T-cell (primary cell): ENCODE measurements around the gene RAB20. TPM values are rescaled to one million over a fixed set of nuclear protein-coding genes. Genes with fewer than 3 reads are reported as not detected.
A peak's percentile ranks its signal among the peaks of the same experiment; 100 is the strongest.
"Not testable (repeated sequence)": the region's sequence is repeated elsewhere in the genome, so short reads cannot be mapped to it uniquely, and the experiment has no call there.

Experiments used
- ATAC-seq, 4 experiments: fragments of 200-7000 bp in 3 of 4; fragments of 150-1000 bp in 1 of 4; cut with Tn5 transposase; replicated peaks in 1 of 4; 1 replicate in 3 of 4; 2 replicates in 1 of 4; pipeline ENCODE4 v1.10.0; 2021; ENCODE audit warnings: moderate library complexity in 3 of 4, mild to moderate bottlenecking in 2 of 4, moderate number of reproducible peaks in 1 of 4
- CTCF ChIA-PET, 2 donors: fragments of 300-600 bp; sonication (Branson Sonifier 250); formaldehyde crosslinking; loops; one replicate each; lab custom pipeline; 2022; ENCODE audit warnings: antibody characterized with exemption in 2 of 2; lab: Charles Lee
- POLR2A ChIA-PET, 2 donors: fragments of 300-600 bp; sonication (Branson Sonifier 250); formaldehyde crosslinking; loops; one replicate each; lab custom pipeline; 2022; ENCODE audit warnings: antibody characterized with exemption in 2 of 2; lab: Charles Lee
- DNase-seq, 35 experiments: peaks; one replicate each; pipeline versions ENCODE4 v3.0.0 to v3.0.0-alpha.2; 2013 to 2023
- H3K27ac ChIP-seq: one replicate; pipeline ENCODE4 v1.5.1; 2013; ENCODE audit warnings: low read length
- H3K27me3 ChIP-seq, 2 experiments: replicated peaks in 1 of 2; 1 replicate in 1 of 2; 2 replicates in 1 of 2; pipeline versions ENCODE4 v1.6.1 to v1.7.0; 2013; ENCODE audit warnings: low read length in 1 of 2, mixed read lengths in 1 of 2; ENCODE audit not compliant: control insufficient read depth in 2 of 2, insufficient read depth in 2 of 2; ENCODE audit errors: extremely low read depth in 1 of 2
- H3K36me3 ChIP-seq, 2 donors: 1 replicate in 1 of 2; 2 replicates in 1 of 2; pipeline versions ENCODE4 v1.6.1 to v1.7.0; 2013; ENCODE audit warnings: low read length in 1 of 2; ENCODE audit not compliant: control insufficient read depth in 2 of 2, insufficient read depth in 1 of 2; ENCODE audit errors: extremely low read depth in 1 of 2
- H3K4me1 ChIP-seq, 2 experiments: 1 replicate in 1 of 2; 2 replicates in 1 of 2; pipeline versions ENCODE4 v1.6.1 to v1.7.0; 2013; ENCODE audit warnings: low read length in 2 of 2, mixed read lengths in 1 of 2; ENCODE audit not compliant: insufficient read depth in 2 of 2, control insufficient read depth in 1 of 2; ENCODE audit errors: extremely low read depth in 1 of 2
- H3K4me3 ChIP-seq, 2 donors: 1 replicate in 1 of 2; 2 replicates in 1 of 2; pipeline versions ENCODE4 v1.5.1 to v1.7.0; 2013; ENCODE audit warnings: mild to moderate bottlenecking in 2 of 2, low read length in 1 of 2, moderate library complexity in 1 of 2; ENCODE audit not compliant: control insufficient read depth in 1 of 2; ENCODE audit errors: extremely low read depth in 1 of 2
- H3K9me3 ChIP-seq: 2 replicates; pipeline ENCODE4 v1.7.0; 2013
- H3K27ac Mint-ChIP-seq, 2 donors: one replicate each; pipeline ENCODE4 v1.8.0; 2020 to 2021; ENCODE audit warnings: mild to moderate bottlenecking in 2 of 2, mixed read lengths in 2 of 2
- H3K27me3 Mint-ChIP-seq, 2 donors: one replicate each; pipeline ENCODE4 v1.8.0; 2021 to 2022; ENCODE audit warnings: mixed read lengths in 2 of 2
- H3K36me3 Mint-ChIP-seq: one replicate; pipeline ENCODE4 v1.8.0; 2021; ENCODE audit warnings: mixed read lengths
- H3K4me1 Mint-ChIP-seq, 3 donors: one replicate each; pipeline ENCODE4 v1.8.0; 2020 to 2022; ENCODE audit warnings: mixed read lengths in 3 of 3, mild to moderate bottlenecking in 1 of 3
- H3K4me3 Mint-ChIP-seq, 3 donors: one replicate each; pipeline ENCODE4 v1.8.0; 2020 to 2022; ENCODE audit warnings: mild to moderate bottlenecking in 3 of 3, mixed read lengths in 3 of 3, moderate library complexity in 3 of 3
- H3K9me3 Mint-ChIP-seq, 3 donors: one replicate each; pipeline ENCODE4 v1.8.0; 2020 to 2022; ENCODE audit warnings: mixed read lengths in 3 of 3
- WGBS: methylation state at CpG from one replicate; pipeline ENCODE4 v1.1.5; 2013; ENCODE audit warnings: missing lambda C conversion rate; ENCODE audit not compliant: insufficient coverage; 5-methylcytosine and 5-hydroxymethylcytosine counted together
- total RNA-seq, 35 experiments: library from RNA in 6 of 35; stranded (reverse) in 6 of 35; fragments of 120-200 nt in 1 of 35; gene quantifications; one replicate each; pipeline versions ENCODE4 v1.2.1 to v1.2.4 and lab custom pipeline; 2013 to 2026

Gene RAB20
- total RNA-seq (1 to 10 TPM in 4 of 5 donors, under 1 TPM in 1; 0.47 to 3.1 (median 2.1) TPM), total RNA-seq (lab: John Stamatoyannopoulos, UW) (0.80 to 17.5 (median 2.1) reads per million in 29 experiments)
- 1.7 TPM for total RNA-seq (2013)

GRCh38 chr13:110561344-110562035 lies at the start of gene RAB20:
Gene RAB20 (minus strand): TSS chr13:110561722. CDS start chr13:110561519, 203 bp downstream.
- H3K4me1 ChIP-seq, result peaks cover 0 to 20% of the 10 kb centered on the region in 2 experiments
- H3K27me3 ChIP-seq, result peaks cover 0 to 15% of the 10 kb centered on the region in 2 experiments
- peak within 1 kb of the TSS; percentile 68 to 82 for H3K4me3 ChIP-seq
- POLR2A ChIA-PET, result no interaction called here
- CTCF ChIA-PET, result interaction anchor here in 1 of 2 donors (0.6 to 1.2 kb wide), 2 partner anchors 106 to 115 kb away, joined by 3 read pairs; no protein-coding TSS in a partner anchor
- H3K4me1 Mint-ChIP-seq, result peaks cover 16 to 38% (median 25%) of the 10 kb centered on the region in 3 donors
- under 1% methylated on average over 60 of the region's 79 CpGs for WGBS
- H3K36me3 Mint-ChIP-seq, result peaks cover 5% of the 10 kb centered on the region
- H3K9me3 ChIP-seq, result no peaks in the 10 kb centered on the region
- peaks cover 0 to 7% (median 0%) of the 10 kb centered on the region in 3 donors for H3K9me3 Mint-ChIP-seq
- peaks cover 3 to 4% of the 10 kb centered on the region in 2 donors for H3K27me3 Mint-ChIP-seq
- ATAC-seq (peak; percentile 72 to 80 (median 78)), DNase-seq (peak in 33 of 35 experiments; percentile 10 to 62 (median 30))
- H3K27ac Mint-ChIP-seq, result peak within 1 kb of the TSS; percentile 79 to 90
- H3K27ac ChIP-seq, result peak within 1 kb of the TSS; percentile 45
- H3K4me3 Mint-ChIP-seq, result peak within 1 kb of the TSS; percentile 89 to 98 (median 90)
- H3K36me3 ChIP-seq, result no peaks in the 10 kb centered on the region

GRCh38 chr13:110610955-110611595 lies 49.6 kb upstream of the RAB20 start:
- POLR2A ChIA-PET, result no interaction called here

GRCh38 chr13:110607675-110608224 lies 46.2 kb upstream of the RAB20 start:
- no peak for ATAC-seq
- no peaks in the 10 kb centered on the region for H3K9me3 Mint-ChIP-seq
- ChIA-PET POLR2A (interaction anchor here in 1 of 2 donors (0.7 kb wide), 1 partner anchor 13 kb away, joined by 4 read pairs; no protein-coding TSS in a partner anchor), CTCF (no interaction called here)
- no peak overlapping the region for H3K27ac Mint-ChIP-seq
- no peak for DNase-seq
- no peak overlapping the region for H3K27ac ChIP-seq
- peaks cover 0 to 2% of the 10 kb centered on the region in 2 experiments for H3K27me3 ChIP-seq
- H3K27me3 Mint-ChIP-seq, result peaks cover under 1 to 5% of the 10 kb centered on the region in 2 donors
- no peaks in the 10 kb centered on the region for H3K9me3 ChIP-seq
- peaks cover 0 to 7% (median 0%) of the 10 kb centered on the region in 3 donors for H3K4me1 Mint-ChIP-seq
- H3K4me3 Mint-ChIP-seq, result no peak overlapping the region
- H3K4me1 ChIP-seq, result peaks cover 0 to 5% of the 10 kb centered on the region in 2 experiments
- H3K36me3 Mint-ChIP-seq, result no peaks in the 10 kb centered on the region
- no peaks in the 10 kb centered on the region for H3K36me3 ChIP-seq
- no CpG with 5 or more reads among the region's 3 CpGs for WGBS
- H3K4me3 ChIP-seq, result no peak overlapping the region

More at GRCh38 chr13:110610955-110611595, 49.6 kb upstream of the RAB20 start:
- DNase-seq, result peak in 1 of 35 experiments; percentile 20
- WGBS, result 74% methylated on average over 6 of the region's 12 CpGs
- H3K36me3 ChIP-seq, result no peaks in the 10 kb centered on the region
- no peaks in the 10 kb centered on the region for H3K36me3 Mint-ChIP-seq
- no peaks in the 10 kb centered on the region for H3K27me3 Mint-ChIP-seq
- H3K27me3 ChIP-seq, result no peaks in the 10 kb centered on the region
- no peaks in the 10 kb centered on the region for H3K9me3 ChIP-seq
- CTCF ChIA-PET, result no interaction called here
- peak overlapping the region in 2 of 3 donors; percentile 9 to 50 for H3K4me3 Mint-ChIP-seq
- peaks cover 5 to 13% (median 6%) of the 10 kb centered on the region in 3 donors for H3K4me1 Mint-ChIP-seq
- ATAC-seq, result no peak
- H3K4me3 ChIP-seq, result no peak overlapping the region
- H3K27ac Mint-ChIP-seq, result no peak overlapping the region
- peaks cover 0 to 4% (median 0%) of the 10 kb centered on the region in 3 donors for H3K9me3 Mint-ChIP-seq
- peaks cover 0 to 14% of the 10 kb centered on the region in 2 experiments for H3K4me1 ChIP-seq
- no peak overlapping the region for H3K27ac ChIP-seq

- WGBS, result no CpG with 5 or more reads among the region's 33 CpGs
- H3K9me3 ChIP-seq, DNase-seq, H3K27me3 Mint-ChIP-seq, ATAC-seq, H3K4me1 ChIP-seq, H3K27ac ChIP-seq, H3K4me3 Mint-ChIP-seq, H3K36me3 Mint-ChIP-seq, H3K9me3 Mint-ChIP-seq, CTCF ChIA-PET, H3K4me3 ChIP-seq, H3K27ac Mint-ChIP-seq, H3K4me1 Mint-ChIP-seq, POLR2A ChIA-PET, H3K27me3 ChIP-seq, H3K36me3 ChIP-seq: not testable (repeated sequence)
Observed at GRCh38 chr13:110606281-110606680, 44.8 kb upstream of the RAB20 start.

- no peak for DNase-seq
- Histone ChIP-seq H3K4me1 (no peaks in the 10 kb centered on the region), H3K27me3 (peaks cover 0 to 2% of the 10 kb centered on the region in 2 experiments), H3K9me3 (no peaks in the 10 kb centered on the region), H3K27ac (no peak overlapping the region), H3K4me3 (no peak overlapping the region), H3K36me3 (no peaks in the 10 kb centered on the region)
- Mint-ChIP-seq H3K27me3 (peaks cover 5 to 8% of the 10 kb centered on the region in 2 donors), H3K4me3 (no peak overlapping the region), H3K36me3 (no peaks in the 10 kb centered on the region), H3K27ac (no peak overlapping the region), H3K4me1 (no peaks in the 10 kb centered on the region), H3K9me3 (no peaks in the 10 kb centered on the region)
- ATAC-seq, result no peak
- CTCF ChIA-PET, result no interaction called here
- POLR2A ChIA-PET, result no interaction called here
- no CpG with 5 or more reads among the region's 6 CpGs for WGBS
Observed at GRCh38 chr13:110605132-110605531, 43.6 kb upstream of the RAB20 start.

GRCh38 chr13:110600980-110601379 lies 39.5 kb upstream of the RAB20 start:
- ChIA-PET POLR2A (no interaction called here), CTCF (no interaction called here)
- Mint-ChIP-seq H3K4me1 (no peaks in the 10 kb centered on the region), H3K4me3 (no peak overlapping the region), H3K36me3 (no peaks in the 10 kb centered on the region), H3K27ac (no peak overlapping the region), H3K9me3 (no peaks in the 10 kb centered on the region), H3K27me3 (peaks cover 5 to 8% of the 10 kb centered on the region in 2 donors)
- ATAC-seq (no peak), DNase-seq (no peak)
- no peaks in the 10 kb centered on the region for H3K4me1 ChIP-seq
- no peak overlapping the region for H3K4me3 ChIP-seq
- 68% methylated on average over 3 of the region's 4 CpGs for WGBS
- H3K27me3 ChIP-seq, result peaks cover 0 to 2% of the 10 kb centered on the region in 2 experiments
- H3K36me3 ChIP-seq, result no peaks in the 10 kb centered on the region
- H3K27ac ChIP-seq, result no peak overlapping the region
- no peaks in the 10 kb centered on the region for H3K9me3 ChIP-seq
